Measurements from ENCODE around the gene ITGB2.

Gene ITGB2

GRCh38 chr21:44920694-44921604 is at the start of gene ITGB2:
Gene ITGB2 (minus strand): TSS chr21:44920899. CDS start chr21:44910782, 10,117 bp downstream.
- no peak for DNase-seq

DNA sequence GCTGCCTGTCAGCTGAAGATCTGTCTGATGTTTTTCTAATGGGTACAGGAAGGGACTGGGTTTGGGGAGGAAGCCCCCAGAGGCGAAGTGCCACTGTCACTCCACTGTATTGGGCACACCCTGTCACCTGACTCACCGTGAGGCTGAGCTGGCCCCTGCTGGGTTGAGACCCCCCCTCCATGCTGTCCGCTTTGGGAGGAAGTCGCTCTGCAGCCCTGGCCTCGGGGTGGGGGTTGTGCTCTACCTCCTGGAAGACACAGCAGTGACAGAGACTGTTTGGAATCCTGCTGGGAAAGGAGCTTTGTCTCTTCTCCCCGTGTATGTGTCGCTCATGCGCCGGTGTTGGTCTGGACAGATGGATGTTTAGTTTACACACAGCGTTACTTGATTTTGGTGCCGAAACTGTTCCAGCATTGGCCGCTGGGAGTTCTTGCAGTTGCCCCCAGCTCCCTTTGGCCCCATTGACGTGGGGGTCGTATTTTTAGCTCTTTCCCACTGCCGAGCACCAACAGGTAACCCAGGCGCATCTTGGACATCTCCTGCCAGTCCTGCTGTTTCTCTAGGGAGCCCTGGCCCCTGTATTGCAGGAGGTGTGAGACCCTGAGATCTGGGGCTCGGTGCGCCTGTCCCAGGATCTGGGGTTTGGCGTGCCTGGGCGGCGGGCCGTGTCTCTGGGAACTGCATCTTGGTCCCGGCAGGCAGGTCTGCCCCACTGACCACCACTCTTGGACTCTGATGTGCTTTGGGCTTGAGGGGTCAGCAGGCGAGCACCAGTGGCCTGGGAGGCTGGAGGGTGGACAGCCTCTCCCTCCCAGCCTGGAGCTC is 49.4 kb upstream of the ITGB2 start:
- no peak for DNase-seq

DNA sequence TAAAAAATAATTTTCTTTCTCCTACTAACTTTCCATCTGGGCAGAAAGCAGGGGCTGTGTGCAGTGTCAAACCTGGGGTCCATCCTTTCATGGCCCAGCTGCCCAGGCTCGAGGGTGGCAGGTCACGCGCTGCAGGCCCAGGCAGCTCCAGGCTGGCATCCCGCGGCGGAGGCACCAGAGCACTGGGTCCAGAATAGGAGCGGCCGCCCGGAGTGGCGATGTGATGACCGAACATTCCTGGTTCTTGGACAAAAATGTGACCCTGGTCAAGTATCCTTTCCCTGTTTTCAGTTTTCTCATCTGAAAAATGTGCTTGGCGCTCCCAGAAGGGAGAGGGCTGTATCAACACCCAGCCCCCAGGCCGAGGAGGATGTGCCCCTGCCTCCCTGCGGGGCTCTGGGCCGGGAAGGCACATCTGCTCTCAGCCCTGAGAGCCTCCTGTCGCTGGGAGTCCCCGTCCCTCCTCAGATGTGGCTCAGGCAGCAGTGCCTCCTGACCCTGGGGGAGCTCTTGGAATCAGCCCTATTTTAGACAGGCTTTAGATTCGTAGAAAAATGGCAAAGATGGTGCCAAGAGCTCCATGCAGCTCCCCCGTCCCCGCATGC is 48.5 kb upstream of the ITGB2 start:
- DNase-seq: no peak

DNA sequence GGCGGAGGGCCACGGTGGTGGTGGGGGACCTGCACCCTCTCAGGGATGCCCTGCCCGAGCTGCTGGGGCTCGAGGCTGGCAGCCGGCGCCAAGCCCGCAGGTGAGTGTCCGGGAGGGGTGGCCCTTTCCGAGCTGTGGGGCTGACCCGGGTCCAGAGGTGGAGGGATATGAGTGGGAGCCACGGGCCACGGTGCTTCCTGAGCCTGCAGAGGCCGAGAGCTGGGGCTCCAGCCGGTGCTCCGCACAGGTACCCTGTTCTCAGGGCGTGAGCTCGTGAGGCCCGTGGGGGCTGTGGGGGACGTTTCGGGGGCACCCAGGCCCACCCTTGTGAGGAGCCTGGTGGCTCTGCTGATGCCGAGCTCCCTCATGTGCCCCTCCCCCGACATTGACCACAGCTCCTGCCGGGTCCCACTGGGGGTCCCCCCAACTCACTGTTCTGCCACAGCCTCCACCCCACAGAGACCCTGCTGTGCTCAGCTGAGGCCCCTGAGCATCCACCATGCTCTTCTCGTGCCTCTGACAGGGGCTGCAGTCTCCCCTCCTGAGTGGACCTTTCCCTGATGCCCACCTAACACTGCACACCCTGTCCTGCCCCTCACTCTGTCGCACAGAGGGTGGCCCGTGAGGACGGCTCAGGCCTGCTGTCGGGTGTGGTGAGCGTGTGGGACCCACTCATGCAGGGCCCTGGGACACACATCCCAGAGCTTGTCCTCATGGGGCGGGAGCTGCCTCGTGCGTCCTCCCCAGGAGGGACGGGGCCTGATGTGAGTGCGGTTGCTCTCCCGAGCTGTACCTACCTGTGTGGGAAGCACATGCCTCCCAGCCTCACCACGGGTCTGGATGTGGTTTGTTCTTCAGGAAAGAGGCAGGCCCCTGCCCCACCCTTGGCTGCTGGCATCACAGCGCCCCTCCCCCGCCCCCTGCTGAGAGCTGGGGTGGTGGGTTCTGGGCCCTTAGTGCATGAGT is 46.7 kb upstream of the ITGB2 start:
- no peak for DNase-seq

DNA sequence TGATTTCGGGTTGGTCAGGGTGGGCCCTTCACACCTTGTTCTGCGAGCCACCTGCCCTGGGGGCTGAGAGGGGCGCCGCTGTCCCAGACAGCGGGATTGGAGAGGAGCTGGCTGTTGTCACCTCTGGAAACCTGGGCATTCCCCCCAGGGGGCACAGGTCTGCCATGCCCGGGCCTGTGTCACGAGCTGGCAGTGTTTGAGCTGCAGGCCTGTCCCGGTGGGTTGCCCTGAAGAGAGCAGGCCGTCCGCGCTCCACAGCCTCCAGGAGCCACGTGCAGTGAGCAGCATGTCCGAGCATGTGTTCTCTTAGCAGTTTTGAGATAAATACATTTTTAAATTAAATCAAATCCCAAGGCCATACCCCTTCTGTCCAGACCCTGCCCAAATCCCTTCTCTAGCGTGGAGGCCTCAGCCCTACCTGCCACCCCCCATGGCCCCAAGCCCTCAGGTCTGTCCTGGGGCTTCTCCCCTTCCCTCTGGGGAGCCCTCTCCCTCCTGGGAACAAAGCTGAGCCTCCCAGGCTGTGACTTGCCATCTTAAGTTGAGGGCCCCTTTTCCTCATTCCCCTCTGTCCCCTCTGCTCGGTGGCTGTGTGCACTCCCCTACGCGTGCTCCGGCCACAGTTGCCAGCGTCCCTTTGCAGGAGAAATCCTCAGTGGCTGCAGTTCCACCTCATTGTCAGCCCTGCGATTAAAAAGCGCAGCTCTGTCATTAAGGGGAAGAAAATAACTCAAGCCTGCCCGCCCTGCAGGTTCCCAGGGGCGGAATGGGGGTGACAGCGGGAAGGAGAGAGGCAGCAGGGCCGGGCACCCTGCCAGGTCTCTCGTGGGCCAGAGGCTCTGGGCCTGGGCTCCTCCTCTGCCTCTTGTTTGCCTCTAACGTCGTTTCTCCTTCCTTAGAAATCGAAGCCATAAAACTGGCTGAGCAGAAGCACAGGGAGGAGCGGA is 45.7 kb upstream of the ITGB2 start:
- DNase-seq: no peak

GRCh38 chr21:44965251-44966022 is 44.7 kb upstream of the ITGB2 start:
- DNase-seq: no peak

GRCh38 chr21:44964381-44964780 is 43.7 kb upstream of the ITGB2 start:
- no peak for DNase-seq

DNA sequence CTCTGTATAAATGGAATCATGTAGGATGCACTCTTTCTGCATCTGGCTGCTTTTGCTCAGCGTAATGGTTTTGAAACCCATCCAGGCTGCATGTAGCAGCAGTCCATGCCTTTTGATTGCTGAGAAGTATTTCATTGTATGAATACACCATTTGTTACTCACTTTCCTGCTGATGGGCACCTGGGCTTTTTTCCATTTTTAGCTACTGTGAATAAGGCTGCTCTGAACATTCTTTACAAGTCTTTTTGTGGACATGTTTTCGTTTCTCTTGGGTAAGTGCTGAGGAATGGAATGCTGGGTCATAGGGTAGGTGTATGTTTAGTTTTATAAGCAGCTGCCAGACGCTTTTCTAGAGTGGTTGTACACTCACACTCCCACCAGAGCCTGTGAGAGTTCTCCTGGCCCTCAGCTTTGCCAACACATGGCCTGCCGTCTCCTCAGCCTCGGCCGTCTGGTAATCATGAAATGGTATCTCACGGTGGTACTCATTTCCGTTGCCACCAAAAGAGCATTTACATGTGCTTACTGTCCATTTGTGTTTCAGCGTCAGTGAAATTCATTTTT is 41.8 kb upstream of the ITGB2 start:
- no peak for DNase-seq

DNA sequence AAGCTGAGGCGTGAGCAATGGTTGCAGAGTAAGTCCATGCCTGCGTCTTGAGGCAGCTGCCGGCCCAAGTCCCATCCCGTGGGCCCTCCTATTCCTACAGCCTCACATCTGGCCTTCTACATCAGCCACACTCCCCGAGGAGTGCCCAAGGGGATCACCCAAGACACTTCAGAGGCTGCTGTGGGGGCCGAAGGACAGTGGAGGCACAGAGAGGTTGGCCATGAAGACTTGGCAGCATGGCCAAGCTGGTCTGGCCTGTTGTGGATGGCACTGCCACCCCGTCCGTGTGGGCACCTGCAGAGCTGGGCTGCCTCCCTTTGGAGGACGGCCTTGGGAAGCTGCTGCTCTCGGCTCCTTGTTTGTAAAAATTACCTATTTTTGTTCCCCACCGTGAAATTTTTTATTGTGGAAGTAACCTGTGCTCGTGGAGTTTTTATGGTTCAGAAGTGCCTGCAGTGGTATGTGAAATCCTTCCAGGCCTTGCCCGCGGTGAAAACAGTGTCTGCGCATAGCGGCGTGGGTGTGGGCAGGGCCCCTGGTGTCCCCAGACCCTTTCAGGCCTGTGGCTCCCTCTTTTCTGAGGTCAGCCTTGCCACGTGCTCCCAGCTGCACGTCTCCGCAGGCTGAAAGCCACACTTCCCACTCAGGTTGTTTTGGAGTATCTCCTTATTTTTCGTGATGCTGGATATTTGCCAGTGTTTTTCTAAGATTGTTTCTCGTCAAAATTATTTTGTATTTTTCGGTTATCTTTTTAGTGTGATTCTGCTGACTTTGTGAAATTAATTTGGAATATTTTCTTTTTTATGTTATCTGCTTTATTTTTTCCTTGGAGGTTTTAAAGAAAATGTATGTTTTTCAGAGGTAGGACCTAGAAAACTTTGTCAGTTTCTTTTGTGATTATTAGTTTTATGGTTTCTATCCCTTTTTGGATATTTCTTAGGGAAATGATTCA is 39.7 kb upstream of the ITGB2 start:
- DNase-seq: no peak

GRCh38 chr21:44959376-44960091 is 38.8 kb upstream of the ITGB2 start:
- DNase-seq: no peak

DNA sequence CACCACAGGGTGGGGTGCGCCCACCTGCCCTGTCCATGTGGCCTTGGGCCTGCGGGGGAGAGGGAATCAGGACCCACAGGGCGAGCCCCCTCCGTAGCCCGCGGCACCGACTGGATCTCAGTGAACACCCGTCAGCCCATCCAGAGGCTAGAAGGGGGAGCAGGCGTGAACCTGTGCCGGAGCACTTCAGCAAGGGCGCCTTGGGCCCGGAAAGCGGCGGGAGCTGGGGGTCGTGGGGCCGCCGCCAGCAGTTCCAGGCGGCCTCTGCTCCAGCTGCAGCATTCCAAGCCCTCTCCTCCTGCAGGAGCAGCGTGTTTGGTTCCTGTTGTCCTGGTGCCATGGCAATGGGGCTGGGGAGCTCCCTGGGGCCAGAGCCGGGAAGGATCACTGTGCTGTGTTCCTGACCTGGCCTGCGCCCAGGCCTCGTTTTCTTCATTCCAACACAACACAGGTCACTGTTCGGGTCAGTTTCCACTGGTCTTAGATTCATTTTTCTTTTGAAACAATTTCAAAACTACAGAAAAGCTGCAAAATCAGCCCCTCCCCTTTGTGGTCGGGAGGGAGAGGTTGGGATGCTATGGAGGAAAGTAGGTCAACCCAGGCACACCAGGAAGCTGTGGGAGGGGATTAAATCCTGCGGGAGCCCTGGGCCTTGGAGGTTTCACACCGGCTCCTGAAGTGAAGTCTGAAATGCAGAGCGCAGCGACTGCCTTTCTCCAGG is 37.9 kb upstream of the ITGB2 start:
- no peak for DNase-seq

- DNase-seq: no peak
Measured at GRCh38 chr21:44957901-44958451, 37.3 kb upstream of the ITGB2 start.

DNA sequence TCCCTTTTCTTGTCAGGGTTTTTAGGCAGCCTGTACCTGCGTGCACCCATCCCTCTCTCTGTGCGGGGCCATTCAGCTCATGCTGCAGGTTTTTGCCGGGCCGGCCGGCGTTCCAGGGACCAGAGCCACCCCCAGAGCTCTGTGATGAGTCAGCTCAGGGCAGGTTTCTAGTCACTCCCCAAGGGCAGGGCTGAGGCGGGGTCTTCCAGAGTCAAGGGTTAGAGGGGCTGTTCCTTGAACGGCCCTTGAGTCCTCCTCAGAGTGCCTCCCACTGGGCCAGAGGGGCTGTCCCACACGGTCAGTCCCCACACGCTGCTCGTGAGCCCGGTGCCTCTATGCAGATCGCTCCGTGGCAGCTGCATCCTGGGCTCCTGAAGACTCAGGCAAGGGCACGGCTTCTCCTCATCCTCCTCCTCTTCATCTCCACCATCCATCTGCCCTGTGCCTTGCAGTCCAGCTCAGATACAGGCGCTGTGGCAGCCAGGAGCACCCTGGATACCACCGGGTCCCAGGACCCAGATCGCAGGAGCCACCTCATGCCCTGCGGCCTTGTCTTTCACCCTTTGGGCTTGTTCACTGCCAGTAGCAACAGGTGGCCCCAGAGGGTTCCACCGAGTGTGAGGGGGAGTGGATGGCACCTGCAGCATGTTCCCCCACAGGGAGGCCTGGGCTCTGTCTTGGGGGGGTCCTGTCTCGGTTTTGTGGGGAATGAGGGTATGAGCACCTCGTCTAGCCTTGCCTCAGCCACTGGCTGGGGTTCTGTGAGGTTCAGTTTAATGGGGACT is 36.5 kb upstream of the ITGB2 start:
- DNase-seq: no peak

- DNase-seq: no peak
Measured at GRCh38 chr21:44956356-44957046, 35.8 kb upstream of the ITGB2 start.

DNA sequence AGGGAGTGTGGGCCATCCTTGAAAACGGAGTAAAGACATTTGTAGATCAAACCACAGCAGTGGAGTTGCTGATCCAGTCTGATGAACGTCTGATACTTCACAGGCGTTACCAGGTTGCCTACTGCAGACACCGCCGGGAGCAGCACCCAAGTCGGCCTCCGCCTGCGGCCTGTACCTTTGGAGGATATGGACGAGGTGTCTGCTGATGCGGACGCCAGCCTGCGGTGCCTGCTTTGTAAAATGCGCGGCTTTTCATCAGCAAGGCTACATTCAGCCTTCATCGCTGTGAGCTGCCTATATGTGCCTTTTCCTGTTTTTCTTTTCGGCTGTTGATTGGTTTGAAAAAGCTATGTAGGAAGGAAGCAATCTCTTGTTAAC is 35.1 kb upstream of the ITGB2 start:
- no peak for DNase-seq
